Aorta (tissue), 5 donors: ENCODE results near the gene CTXN3. TPM values are rescaled to one million over a fixed set of nuclear protein-coding genes. Genes with fewer than 3 reads are reported as not detected.

Source experiments
- ATAC-seq: fragments of 200-7000 bp; cut with Tn5 transposase; one replicate; pipeline ENCODE4 v1.9.1; 2022; ENCODE audit warnings: moderate library complexity; ENCODE audit not compliant: low FRiP score
- DNase-seq, 2 donors: peaks; one replicate each; pipeline ENCODE4 v3.0.0-alpha.2; 2020
- H3K27ac ChIP-seq, 2 donors: one replicate each; pipeline ENCODE4 v1.5.1; 2013; ENCODE audit warnings: low read length in 2 of 2, mild to moderate bottlenecking in 2 of 2, moderate library complexity in 2 of 2, control low read depth in 1 of 2, inconsistent platforms in 1 of 2, low read depth in 1 of 2
- H3K27me3 ChIP-seq, 2 donors: one replicate each; pipeline ENCODE4 v1.6.1; 2013; ENCODE audit warnings: control low read depth in 1 of 2, low read length in 1 of 2, mild to moderate bottlenecking in 1 of 2, moderate library complexity in 1 of 2; ENCODE audit not compliant: insufficient read depth in 2 of 2, control insufficient read depth in 1 of 2
- H3K36me3 ChIP-seq, 2 donors: one replicate each; pipeline ENCODE4 v1.6.1; 2013; ENCODE audit warnings: control low read depth in 1 of 2, low read length in 1 of 2, mild to moderate bottlenecking in 1 of 2; ENCODE audit not compliant: insufficient read depth in 2 of 2, control insufficient read depth in 1 of 2
- H3K4me1 ChIP-seq, 2 donors: one replicate each; pipeline ENCODE4 v1.6.1; 2013; ENCODE audit warnings: low read length in 2 of 2, control low read depth in 1 of 2, mild to moderate bottlenecking in 1 of 2, moderate library complexity in 1 of 2; ENCODE audit not compliant: insufficient read depth in 2 of 2, control insufficient read depth in 1 of 2
- H3K4me3 ChIP-seq, 2 donors: one replicate each; pipeline ENCODE4 v1.5.1; 2013; ENCODE audit warnings: low read length in 2 of 2, control low read depth in 1 of 2, mild to moderate bottlenecking in 1 of 2
- H3K9me3 ChIP-seq: one replicate; pipeline ENCODE4 v1.6.1; 2013; ENCODE audit warnings: mild to moderate bottlenecking, low read length; ENCODE audit not compliant: control insufficient read depth
- WGBS, 2 donors: extraction: QIAGEN DNeasy Blood & Tissue Kit; methylation state at CpG; one replicate each; pipeline ENCODE4 v1.1.7; 2013; 5-methylcytosine and 5-hydroxymethylcytosine counted together
- intact Hi-C, 2 donors: fragments of 100-400 bp; cut with DNase I; formaldehyde crosslinking; loops; one replicate each; pipeline versions ENCODE4 v1.14.2 to v1.15.0; 2022
- polyA plus RNA-seq, 2 donors: library from polyadenylated mRNA; stranded (reverse); fragments of 200-250 nt; gene quantifications; one replicate each; pipeline ENCODE4 v1.2.3, GENCODE V29; 2013
- total RNA-seq, 2 donors: library from RNA; stranded (reverse); fragmentation: NEBNext Ultra II Directional; extraction: Animal tissue kit (Norgen Biotek cat#: 25700); gene quantifications; one replicate each; pipeline ENCODE4 v1.2.1, GENCODE V29; 2021
- donor health status: healthy with polysubstance abuse.
- donor health status: Bipolar disorder and iron deficiency.
- donor health status: DM: no; HTN: no; CAD: no.
- donor health status: DM: no; HTN: no; CAD: no.
- donor health status: DM: yes; HTN: yes; CAD: no.

The CTXN3 gene
- total and polyA plus RNA-seq, 4 donors: not detected

GRCh38 chr5:127609011-127609410 lies 39.9 kb upstream of the CTXN3 start:
- intact Hi-C loops: no loop called here
- H3K27me3 ChIP-seq: no peaks in the 10 kb centered on the region
- 29 to 53% methylated on average over 2 of the region's 2 CpGs for WGBS, 2 donors
- H3K4me1 ChIP-seq: no peaks in the 10 kb centered on the region
- DNase-seq (no peak), ATAC-seq (no peak)
- H3K27ac ChIP-seq: no peak overlapping the region
- no peaks in the 10 kb centered on the region for H3K36me3 ChIP-seq
- H3K4me3 ChIP-seq: no peak overlapping the region
- no peaks in the 10 kb centered on the region for H3K9me3 ChIP-seq

- no peak overlapping the region for H3K27ac ChIP-seq
- intact Hi-C loops: no loop called here
These were observed 38.9 kb upstream of the CTXN3 start for GRCh38 chr5:127609957-127610356.

GRCh38 chr5:127612441-127613141 lies 36.3 kb upstream of the CTXN3 start:
- WGBS, 2 donors: 92 to 94% methylated on average over 4 of the region's 4 CpGs
- ATAC-seq (no peak), DNase-seq (no peak)

More at GRCh38 chr5:127609957-127610356, 38.9 kb upstream of the CTXN3 start:
- Histone ChIP-seq H3K36me3 (no peaks in the 10 kb centered on the region), H3K27me3 (no peaks in the 10 kb centered on the region), H3K4me3 (no peak overlapping the region), H3K9me3 (no peaks in the 10 kb centered on the region), H3K4me1 (no peaks in the 10 kb centered on the region)
- ATAC-seq (no peak), DNase-seq (no peak)
- WGBS, 2 donors: 73 to 83% methylated on average over 2 of the region's 2 CpGs

GRCh38 chr5:127615916-127616315 lies 33.0 kb upstream of the CTXN3 start:
- Histone ChIP-seq H3K4me1 (no peaks in the 10 kb centered on the region), H3K9me3 (peaks cover 3% of the 10 kb centered on the region), H3K27ac (no peak overlapping the region), H3K36me3 (no peaks in the 10 kb centered on the region), H3K4me3 (no peak overlapping the region), H3K27me3 (no peaks in the 10 kb centered on the region)
- intact Hi-C loops: no loop called here
- WGBS, 2 donors: 76 to 84% methylated on average over 2 of the region's 2 CpGs
- no peak for ATAC-seq
- no peak for DNase-seq

More at GRCh38 chr5:127612441-127613141, 36.3 kb upstream of the CTXN3 start:
- H3K27me3 ChIP-seq: no peaks in the 10 kb centered on the region
- no peaks in the 10 kb centered on the region for H3K36me3 ChIP-seq
- no peak overlapping the region for H3K4me3 ChIP-seq
- intact Hi-C loops: no loop called here
- no peak overlapping the region for H3K27ac ChIP-seq
- H3K9me3 ChIP-seq: no peaks in the 10 kb centered on the region
- H3K4me1 ChIP-seq: no peaks in the 10 kb centered on the region

GRCh38 chr5:127619908-127620479 lies 28.9 kb upstream of the CTXN3 start:
- H3K27me3 ChIP-seq: no peaks in the 10 kb centered on the region
- intact Hi-C loops: no loop called here
- H3K36me3 ChIP-seq: no peaks in the 10 kb centered on the region
- no peak overlapping the region for H3K27ac ChIP-seq
- H3K4me3 ChIP-seq: no peak overlapping the region
- H3K4me1 ChIP-seq: no peaks in the 10 kb centered on the region
- ATAC-seq (no peak), DNase-seq (no peak)
- 82 to 85% methylated on average over 5 of the region's 5 CpGs for WGBS, 2 donors
- H3K9me3 ChIP-seq: peaks cover 3% of the 10 kb centered on the region

GRCh38 chr5:127621601-127622325 lies 27.1 kb upstream of the CTXN3 start:
- WGBS, 2 donors: 68 to 72% methylated on average over 4 of the region's 4 CpGs
- no peaks in the 10 kb centered on the region for H3K36me3 ChIP-seq
- intact Hi-C loops: no loop called here
- no peaks in the 10 kb centered on the region for H3K4me1 ChIP-seq
- H3K9me3 ChIP-seq: peaks cover 3% of the 10 kb centered on the region
- no peaks in the 10 kb centered on the region for H3K27me3 ChIP-seq
- H3K27ac ChIP-seq: no peak overlapping the region
- ATAC-seq (no peak), DNase-seq (no peak)
- no peak overlapping the region for H3K4me3 ChIP-seq

- DNase-seq (no peak), ATAC-seq (no peak)
- Histone ChIP-seq H3K9me3 (no peaks in the 10 kb centered on the region), H3K36me3 (no peaks in the 10 kb centered on the region), H3K27me3 (no peaks in the 10 kb centered on the region), H3K4me1 (no peaks in the 10 kb centered on the region), H3K27ac (no peak overlapping the region), H3K4me3 (no peak overlapping the region)
- intact Hi-C loops: no loop called here
These were observed 14.9 kb upstream of the CTXN3 start for GRCh38 chr5:127634007-127634406.

GRCh38 chr5:127639828-127640227 lies 9.1 kb upstream of the CTXN3 start:
- intact Hi-C loops: no loop called here
- H3K4me3 ChIP-seq: no peak overlapping the region
- H3K4me1 ChIP-seq: no peaks in the 10 kb centered on the region
- H3K9me3 ChIP-seq: no peaks in the 10 kb centered on the region
- DNase-seq: no peak
- H3K36me3 ChIP-seq: no peaks in the 10 kb centered on the region
- no peak overlapping the region for H3K27ac ChIP-seq
- 61 to 70% methylated on average over 2 of the region's 2 CpGs for WGBS, 2 donors
- no peak for ATAC-seq
- no peaks in the 10 kb centered on the region for H3K27me3 ChIP-seq

GRCh38 chr5:127642949-127643348 lies 5.9 kb upstream of the CTXN3 start:
- WGBS, 2 donors: 92 to 93% methylated on average over 2 of the region's 2 CpGs
- ATAC-seq (no peak), DNase-seq (no peak)
- H3K36me3 ChIP-seq: no peaks in the 10 kb centered on the region
- no peaks in the 10 kb centered on the region for H3K27me3 ChIP-seq
- H3K4me1 ChIP-seq: no peaks in the 10 kb centered on the region
- no peak overlapping the region for H3K4me3 ChIP-seq
- no peaks in the 10 kb centered on the region for H3K9me3 ChIP-seq
- intact Hi-C loops: no loop called here
- no peak overlapping the region for H3K27ac ChIP-seq
